ENCODE data around the gene NPPC.
"Not testable (repeated sequence)": the region's sequence is repeated elsewhere in the genome, so short reads cannot be mapped to it uniquely, and the experiment has no call there.

The NPPC gene

DNA sequence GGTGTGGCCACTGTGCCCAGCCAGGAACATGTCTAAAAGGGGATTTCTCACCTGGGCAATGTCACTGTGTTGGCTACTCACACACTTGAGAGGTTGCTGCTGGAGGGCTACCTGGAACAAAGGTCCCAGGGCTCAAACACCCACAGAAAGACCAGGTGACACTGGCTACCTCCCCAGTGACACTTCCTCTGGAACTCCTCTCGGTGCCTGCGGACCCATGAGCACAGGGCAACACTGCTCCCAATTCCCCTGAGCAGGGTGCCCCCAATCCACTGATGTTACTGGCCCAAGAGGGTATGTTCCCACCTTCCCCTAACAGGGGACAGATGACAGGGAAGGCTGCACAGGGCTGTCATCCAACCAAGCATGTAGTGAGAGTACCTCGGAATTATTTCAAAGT, 5.8 kb downstream of the NPPC start:
- no peak for DNase-seq (ENCODE audit: low spot score)

DNA sequence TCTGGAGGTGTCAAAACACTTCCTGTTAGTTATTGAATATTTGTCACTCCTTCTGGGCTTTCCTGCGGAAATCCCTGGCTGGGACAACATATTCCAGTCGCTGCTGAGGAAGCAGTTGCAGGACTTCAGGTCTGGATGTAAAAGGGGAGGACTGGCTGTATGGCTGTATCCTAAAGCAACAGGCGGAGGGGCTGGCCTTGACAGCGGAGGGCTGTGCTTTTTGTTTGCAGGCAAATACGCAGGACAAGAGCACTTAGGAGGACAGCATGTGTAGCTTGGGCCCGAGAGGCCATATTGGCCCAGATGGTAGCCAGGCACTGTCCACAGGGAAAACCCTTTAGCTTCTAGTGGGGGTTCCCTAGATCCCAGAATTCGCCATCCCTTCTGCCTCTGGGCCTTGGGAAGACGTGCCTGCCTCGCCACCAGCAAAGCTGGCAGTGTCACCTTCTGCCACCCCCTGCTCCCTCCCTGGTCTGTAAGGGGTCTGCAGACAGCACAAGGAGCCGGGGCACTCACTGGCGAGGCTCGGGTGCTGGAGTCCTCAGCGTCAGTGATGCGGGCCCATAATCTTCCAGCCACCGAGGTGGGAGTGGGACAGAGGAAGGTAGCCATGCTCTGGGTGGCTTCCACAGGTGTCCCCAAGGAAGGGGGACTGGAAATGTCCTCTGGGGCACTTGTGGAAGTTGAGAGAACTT, 6.7 kb downstream of the NPPC start:
- DNase-seq (ENCODE audit: low spot score), result no peak

DNA sequence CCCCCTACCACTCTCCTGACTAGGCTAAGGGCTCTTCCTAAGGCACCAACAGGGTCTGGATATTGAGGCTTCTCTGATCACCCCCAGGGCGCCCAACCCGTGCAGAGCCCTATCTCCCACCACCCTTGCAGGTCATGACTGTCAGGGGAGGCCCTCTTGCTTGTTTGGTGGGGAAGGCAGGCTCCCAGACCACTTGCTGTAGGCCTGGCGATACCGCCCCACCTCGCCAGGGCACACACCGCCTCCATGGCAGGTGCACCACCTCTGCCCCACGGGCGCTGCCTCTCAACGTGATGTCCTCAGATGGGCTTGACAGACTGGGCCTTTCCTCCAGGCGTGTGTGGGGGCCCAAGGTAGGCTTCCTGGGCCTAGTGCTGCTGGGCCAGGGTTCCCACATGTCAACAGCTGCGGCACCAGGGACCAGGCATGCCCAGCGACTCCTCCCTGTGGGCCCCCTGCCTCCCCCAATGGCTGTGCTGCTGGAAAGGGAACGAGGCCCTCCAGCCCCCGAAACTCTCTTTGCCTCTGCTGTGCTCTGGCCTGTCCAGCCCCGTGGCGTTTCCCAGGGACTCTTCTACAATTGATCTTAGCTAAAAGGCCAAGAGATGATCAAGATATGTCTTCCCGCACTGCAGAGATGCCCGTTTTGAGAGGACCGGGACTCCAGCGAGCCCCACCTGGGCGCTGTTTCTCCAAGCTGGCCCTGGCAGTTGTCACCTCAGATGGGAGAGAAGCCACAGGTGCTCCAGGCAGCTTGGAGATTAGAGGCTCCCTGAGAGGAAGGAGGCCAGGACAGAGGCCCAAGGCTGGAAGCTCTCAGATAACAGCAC, 7.5 kb downstream of the NPPC start:
- peak; percentile 10 for DNase-seq (ENCODE audit: low spot score)

DNA sequence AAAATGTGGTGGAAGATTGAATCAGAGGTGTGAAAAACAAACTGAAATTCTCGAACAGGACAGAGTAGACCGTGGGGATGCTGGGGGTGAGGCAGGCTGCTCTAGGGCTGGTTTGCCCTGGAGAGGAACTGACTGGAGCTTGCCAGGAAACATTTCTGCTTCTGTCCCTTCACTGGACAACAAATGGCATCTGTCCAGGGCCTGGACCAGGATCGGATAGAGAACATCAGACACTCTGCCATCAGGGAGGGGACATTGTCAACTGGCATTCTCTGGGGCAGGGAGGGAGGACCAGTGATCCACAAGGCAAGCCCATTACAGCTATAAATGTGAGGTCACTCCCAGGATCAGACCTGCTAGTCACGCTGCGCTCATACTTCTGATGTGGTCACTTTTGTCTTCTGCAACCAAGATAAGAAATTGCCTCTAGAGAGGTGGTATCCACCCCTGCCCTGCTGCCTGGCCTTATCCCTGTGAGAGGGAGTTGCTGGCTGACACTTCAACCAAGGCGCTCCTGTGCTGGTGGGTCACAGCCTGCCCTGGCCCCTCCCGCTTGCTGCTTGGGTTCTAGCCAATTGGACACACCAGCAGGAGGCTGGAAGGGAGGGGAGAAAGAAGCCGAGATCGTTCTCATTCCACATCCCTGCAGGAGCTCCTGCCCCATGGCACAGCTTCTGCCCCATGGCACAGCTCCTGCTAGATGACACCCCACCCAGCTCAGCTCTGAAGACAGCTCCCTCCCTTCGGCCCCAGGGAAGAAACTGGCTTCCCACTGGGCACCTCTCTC, 8.7 kb downstream of the NPPC start:
- peak; percentile 20 for DNase-seq (ENCODE audit: low spot score)

DNA sequence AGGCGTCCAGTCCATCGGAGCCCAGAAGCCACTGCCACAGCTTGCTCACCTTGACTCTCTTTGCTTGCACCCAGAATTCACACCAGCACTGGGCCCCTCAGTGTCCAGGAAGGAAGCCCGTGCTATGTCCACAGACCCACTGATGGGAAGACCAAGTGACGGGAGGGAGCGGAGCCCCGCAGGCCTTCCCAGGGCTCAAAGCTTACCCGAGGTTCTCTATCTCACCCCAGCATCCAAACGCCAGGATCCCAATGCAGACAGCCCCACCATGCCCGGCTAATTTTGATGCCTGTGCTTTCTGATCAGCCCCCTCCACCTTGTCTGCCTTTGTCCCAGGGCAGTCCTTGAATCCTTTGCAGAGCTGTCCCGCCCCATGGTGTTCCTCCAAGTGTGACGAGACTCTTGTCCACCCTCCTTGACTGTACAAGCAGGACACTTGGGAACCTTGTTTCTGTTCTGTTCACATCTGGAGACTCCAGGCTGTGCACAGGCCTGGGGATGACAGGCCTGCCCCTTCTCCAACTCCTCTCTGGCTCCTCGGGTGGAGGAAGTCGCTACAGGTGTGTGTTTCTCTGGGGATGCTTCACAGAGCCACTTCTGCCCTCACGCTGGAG, 12.0 kb downstream of the NPPC start:
- DNase-seq (ENCODE audit: low spot score), result peak; percentile 2

DNA sequence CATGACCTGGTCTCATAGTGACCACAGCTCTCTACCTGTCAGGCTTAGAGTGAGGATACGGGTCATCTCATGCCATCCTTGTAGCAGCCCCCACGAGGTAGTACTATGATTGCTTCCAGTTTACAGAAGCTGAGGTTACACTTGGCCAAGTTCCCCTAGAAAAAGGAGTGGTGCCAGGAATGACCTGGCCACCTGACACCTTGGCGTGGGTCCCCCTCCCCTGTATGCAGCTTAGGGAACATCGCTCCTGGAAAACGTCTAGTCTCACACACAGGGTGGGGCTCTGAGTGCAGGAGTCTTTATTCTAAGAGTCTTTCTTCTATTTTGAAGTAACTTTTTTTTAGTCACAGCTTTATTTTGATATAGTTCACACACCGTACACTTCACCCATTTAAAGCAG, 14.8 kb downstream of the NPPC start:
- no peak for DNase-seq (ENCODE audit: low spot score)

DNA sequence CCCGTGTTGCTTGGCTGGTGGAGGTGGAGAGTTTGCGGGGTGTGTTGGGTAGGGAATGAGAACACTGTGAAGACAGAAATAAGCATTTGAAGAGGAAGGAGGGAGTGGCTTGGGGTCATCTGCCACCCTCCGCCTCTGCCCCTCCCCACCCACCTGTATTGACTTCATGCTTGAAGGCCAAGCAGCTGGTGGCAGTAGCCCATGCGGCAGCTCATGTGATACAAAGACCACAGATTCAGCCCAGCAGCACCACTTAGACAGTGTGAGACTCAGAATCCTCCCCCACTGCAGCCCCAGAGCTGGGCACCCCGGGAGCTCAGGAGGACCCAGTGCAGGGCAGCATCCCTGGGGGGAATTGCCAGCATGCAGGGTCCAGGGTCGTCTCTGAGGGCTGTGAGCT, 15.4 kb downstream of the NPPC start:
- DNase-seq (ENCODE audit: low spot score), result no peak

DNA sequence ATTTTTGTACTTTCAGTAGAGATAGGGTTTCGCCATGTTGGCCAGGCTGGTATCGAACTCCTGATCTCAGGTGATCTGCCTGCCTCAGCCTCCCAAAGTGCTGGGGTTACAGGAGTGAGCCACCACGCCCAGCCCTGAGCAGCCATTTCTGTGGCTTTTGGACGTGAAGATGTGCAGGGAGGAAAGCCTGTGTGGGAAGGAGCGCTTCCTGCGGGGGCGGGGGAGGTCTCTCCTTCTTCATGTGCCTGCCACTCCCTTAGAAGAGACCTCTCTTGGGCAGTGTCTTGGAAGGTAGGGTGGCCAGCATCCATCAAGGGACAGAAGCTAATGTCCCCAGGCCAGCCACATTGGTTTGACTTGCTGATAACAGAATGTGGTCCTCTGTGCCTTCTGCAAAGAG, 16.0 kb downstream of the NPPC start:
- not testable (repeated sequence) for DNase-seq (ENCODE audit: low spot score)

DNA sequence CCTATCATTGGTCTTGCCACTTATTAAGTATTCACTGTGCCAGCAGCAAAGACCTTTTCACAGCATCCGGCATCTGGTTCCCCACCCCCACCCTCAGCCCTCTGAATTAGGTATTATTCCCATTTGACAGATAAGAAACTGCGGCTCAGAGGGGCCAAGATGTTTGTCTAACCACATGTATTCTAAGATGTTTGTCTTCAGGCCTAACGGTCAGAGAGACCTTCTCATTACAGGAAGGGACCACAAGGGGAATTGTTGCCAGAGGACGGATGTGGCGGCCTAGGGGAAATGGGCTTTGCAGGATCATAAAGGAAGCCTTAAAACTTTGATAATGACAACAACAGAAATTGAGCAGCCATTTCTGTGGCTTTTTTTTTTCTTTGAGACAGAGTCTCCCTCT, 16.6 kb downstream of the NPPC start:
- DNase-seq (ENCODE audit: low spot score), result no peak

DNA sequence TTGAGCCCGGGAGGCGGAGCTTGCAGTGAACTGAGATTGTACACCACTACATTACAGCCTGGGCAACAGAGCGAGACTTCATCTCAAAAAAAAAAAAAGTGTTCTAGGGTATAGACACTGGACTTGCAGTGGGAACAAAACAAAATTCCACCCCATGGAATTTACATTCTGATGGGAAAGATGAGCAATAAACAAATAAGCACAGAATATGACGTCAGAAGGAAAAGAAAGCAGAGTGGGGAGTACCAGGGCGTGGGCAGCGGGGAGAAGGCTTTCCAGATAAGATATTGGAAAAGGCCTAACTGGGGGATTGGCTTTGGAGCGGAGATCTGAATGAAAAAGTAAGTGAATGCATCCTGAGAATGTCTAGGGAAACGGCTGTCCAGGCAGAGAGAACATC, 17.6 kb downstream of the NPPC start:
- no peak for DNase-seq (ENCODE audit: low spot score)

DNA sequence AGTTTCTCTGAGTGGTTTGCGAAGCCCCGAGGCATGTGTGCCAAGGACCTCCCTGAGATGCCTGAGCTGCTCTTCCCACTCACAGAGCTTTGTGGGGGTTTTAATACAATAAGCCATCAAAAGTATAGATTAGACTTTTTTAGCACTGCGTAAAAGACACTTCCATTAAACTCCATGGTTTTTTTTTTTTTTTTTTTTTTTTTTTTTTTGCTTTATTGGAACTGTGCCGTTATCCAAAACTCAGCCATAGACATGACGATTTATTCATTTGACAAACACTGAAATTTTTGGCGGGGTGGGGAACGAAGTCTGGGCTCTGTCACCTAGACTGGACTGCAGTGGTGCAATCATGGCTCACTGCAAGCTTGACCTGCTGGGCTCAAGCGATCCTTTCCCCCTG, 18.4 kb downstream of the NPPC start:
- peak; percentile 4 for DNase-seq (ENCODE audit: low spot score)

DNA sequence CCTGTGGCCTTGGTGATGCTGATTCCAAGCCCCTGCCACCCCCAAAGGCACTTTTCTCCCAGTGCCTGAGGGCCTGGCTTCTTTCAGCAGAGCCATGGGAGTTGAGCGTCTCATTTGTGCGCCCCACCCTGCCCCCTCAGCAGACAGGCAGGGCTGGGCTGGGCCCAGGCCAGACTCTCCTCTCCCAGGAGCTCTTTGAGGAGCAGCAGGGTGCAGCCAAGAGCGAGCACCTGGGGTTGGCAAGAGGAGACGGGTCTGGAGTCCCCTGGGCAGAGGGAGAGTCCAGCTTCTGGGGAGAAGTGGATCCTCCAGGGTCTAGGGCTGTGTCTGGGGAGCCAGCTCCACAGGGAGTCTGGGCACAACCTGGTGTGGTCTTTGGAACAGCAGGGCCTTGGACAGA, 21.2 kb downstream of the NPPC start:
- peak; percentile 20 for DNase-seq (ENCODE audit: low spot score)

DNA sequence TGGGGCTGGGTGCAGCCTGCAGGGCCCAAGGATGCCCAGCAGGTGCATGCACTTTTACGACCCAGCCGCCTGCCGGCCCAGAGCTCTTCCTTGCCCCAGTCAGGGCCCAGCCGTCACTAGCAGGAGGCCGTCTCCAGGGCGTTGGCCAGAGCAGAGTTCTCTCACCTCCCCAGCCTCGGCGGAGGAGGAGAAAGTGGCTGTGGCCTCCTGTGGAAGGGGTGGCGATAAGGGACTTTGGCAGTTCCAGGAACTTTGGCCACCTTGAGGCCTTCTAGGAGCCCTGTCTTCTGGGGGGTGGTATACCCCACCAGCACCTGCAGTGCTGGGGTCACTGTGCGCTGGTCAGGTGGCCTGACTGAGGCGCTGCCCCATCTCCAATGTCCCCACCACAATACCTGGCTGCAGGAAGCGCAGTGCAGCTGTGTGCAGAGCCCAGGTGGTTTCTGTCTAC, 22.0 kb downstream of the NPPC start:
- DNase-seq (ENCODE audit: low spot score), result peak; percentile 14

DNA sequence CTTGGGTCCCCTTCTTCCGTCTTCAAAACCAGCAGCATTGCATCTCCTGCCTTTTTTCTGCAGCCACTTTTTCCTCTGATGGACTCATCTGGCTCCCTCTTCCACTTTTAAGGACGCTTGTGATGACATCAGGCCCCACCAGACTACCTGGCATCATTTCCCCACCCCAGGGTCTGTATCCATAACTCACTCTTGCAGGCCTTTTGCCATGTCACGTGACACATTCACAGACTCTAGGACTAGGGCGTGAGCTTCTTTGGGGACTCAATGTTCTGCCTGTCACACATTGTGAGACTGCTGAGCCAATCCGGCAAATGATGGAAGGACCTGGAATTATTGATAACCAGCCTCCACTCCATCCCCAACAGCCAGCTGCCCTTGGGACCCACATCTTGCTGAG, 23.6 kb downstream of the NPPC start:
- DNase-seq (ENCODE audit: low spot score), result no peak

DNA sequence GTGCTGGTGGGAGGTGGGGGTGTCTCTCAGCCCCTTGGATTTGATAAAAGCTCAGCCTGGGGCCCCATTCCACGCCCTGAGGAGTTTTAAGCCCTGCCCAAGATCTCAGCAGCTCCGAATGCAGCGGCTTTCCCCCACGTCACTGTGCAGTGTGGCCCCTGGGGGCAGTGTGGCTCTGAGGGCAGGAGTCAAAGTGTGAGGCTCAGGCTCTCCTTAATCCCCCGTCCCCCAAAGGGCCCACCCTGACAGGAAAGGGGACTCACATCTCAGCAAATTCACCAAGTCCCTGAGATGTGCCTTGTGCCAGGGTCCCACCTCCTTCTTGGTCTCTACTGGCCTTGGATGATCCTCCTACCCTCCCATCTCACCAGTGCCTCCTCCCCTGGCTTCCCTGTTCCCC, 25.2 kb downstream of the NPPC start:
- DNase-seq (ENCODE audit: low spot score), result no peak

DNA sequence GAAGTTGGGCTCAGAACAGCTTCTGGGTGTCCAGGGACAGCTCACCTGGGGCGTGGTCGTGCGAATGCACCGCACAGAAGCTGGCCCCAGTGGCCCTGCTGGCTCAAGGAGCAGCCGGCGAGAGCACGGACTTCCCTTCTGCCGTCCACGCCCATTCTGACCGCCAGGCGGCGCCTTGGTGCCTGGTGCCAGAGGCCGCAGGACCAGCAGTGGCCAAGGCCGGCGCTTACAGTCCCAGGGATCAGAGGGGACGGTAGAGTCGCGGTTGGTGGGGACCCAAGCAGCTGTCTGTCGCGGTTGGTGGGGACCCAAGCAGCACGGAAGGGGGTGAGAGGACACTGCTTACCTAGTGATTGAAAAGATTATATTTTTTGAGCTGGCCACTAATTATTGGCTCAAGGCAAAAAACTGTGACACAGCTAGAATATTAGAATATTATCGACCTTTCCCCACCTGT, 25.7 kb downstream of the NPPC start:
- peak; percentile 83 for DNase-seq (ENCODE audit: low spot score)

DNA sequence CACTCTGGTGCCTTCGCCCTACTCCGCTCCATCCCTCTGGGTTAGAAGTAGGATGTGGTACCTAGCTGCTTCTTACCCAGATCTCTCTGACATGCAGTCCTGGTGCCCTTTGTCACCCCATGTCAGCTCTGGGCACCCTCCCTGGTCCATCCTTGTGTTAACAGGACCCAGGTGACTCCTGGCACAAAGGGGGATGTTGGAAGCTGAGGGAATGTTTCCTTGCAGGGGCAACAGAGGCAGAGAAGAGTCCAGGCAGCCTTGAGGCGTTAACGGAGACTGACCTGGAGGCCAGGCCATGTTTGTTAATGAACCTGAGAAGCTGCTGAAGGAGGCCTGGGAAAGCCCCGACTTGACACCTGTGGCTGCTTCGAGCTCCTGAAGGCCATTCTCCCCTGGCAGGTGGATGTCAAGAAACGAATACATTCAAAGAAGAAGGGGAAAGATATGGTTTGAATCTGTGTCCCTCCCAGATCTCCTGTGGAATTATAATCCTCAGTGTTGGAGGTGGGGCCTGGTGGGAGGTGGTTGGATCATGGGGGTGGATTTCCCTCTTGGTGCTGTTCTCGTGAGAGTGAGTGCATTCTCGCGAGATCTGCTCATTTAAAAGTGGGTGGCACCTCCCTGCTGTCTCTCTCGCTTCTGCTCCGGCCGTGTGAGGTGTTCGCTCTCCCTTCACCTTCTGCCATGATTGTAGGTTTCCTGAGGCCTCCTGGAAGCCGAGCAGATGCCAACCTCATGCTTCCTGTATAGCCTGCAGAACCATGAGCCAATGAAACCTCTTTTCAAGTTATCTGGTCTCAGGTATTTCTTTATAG, 31.4 kb downstream of the NPPC start:
- DNase-seq (ENCODE audit: low spot score), result no peak

DNA sequence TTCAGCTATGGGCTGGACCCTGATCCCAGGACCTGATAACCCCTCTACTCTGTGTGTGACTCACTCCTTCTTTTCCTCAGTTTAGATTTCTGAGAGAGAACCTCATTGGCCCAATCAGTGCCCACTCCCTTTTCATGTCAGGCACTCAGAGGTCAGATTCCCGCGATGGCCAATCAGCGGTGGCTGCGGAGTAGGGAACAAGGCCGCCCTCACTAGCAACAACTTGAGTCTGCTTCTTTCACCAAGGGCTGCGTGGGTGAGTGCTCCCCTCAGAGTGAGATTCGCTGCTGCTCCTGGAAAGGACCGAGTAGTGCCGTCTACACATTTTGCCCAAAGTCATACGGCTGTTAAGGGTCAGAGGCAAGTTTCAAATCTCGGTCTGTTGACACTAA, 34.7 kb downstream of the NPPC start:
- DNase-seq (ENCODE audit: low spot score), result no peak

DNA sequence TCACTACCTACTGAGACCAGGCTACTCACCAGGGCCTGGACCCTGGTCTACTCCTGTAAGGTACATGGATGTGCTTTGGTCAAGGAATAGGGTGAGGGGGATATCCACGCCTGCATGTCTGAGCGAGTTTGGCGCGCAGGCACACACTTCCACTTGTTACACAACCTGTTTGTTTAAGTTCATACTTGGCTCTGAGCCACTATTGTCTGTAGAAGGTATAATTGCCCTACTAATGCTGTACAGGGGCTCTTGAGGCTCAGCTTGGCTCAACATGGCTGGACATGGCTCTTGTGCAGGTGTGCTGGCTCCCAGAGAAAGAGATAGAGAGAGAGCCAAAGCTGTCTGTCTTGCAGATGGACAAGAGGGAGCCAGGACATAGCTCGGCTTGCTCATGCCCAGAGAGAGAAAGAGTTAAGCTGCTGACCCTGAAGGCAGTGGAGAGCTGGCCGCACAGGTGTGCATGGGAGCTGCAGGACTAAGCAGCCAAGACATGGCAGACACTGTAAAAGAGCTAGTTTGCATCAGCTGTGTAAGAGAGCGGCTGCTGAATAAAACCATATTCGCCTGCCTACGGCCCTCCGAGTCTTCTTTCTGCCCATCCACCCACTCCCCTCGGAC, 35.2 kb downstream of the NPPC start:
- DNase-seq (ENCODE audit: low spot score), result no peak

DNA sequence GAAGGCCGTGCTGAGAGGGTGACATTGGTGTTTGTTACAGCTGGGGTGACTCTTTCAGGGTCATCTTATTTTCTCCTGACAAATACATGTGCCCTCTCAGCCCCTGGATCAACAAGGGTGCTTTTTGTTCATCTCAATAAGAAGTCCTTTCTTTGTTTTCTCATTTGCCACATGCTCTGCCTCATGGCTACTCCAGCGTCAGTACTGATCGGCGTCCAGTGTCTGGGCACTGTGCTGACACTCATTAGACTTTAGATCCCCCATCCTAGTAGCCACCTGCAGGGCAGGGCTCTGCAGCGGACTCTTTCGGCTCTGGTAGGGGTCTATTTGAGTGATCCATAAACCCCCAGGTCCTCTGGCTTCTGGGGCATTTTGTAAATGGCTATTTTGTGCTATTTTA, 38.4 kb downstream of the NPPC start:
- DNase-seq (ENCODE audit: low spot score), result no peak

DNA sequence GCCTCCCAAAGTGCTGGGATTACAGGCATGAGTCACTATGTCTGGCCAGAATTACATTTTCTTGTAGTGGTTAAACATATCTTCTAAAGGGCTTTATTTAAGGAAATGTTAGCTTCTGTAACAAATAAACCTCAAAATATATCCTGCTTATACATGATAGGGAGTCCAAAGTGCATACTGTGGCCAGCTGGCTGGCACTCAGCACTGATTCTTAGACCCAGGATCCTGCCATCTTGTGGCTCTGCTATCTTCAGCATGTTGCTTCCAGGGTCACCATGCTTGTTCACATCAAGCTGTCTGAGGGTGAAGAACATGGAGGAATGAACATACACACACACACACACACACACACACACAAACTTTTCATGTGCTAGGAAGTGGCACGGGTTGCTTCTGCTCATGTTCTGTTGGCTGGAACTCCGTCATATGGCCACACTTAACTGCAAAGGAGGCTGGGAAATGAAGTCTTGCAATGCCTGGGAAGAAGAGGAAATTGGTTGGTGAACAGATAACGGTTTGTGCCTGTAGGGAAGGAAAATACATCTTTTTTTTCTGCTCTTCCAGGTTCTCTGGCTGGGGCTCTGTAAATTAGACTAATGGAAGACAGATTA, 40.0 kb downstream of the NPPC start:
- DNase-seq (ENCODE audit: low spot score), result no peak

Data from D341Med (cell line).